ENCODE results near the gene GARNL3.
A peak's percentile ranks its signal among the peaks of the same experiment; 100 is the strongest.

The GARNL3 gene

DNA sequence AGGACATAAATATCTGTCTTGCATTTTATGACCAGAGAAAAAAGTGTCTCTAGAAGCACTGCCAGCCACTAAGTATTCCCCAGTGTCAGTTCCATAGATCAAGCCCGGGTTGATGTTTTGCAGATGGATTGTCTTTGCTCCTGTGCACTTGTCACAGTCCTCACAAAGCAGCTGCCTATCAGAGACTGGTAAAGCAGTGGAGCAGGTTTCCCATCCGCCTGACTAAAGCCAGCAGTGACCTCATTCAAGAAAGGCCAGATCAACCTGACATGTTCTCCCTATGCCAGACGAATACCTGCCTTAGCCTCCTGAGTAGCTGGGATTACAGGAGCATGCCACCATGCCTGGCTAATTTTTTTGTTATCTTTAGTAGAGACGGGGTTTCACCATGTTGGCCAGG, 26.8 kb upstream of the GARNL3 start:
- no peak for DNase-seq (ENCODE audit: low read depth)

DNA sequence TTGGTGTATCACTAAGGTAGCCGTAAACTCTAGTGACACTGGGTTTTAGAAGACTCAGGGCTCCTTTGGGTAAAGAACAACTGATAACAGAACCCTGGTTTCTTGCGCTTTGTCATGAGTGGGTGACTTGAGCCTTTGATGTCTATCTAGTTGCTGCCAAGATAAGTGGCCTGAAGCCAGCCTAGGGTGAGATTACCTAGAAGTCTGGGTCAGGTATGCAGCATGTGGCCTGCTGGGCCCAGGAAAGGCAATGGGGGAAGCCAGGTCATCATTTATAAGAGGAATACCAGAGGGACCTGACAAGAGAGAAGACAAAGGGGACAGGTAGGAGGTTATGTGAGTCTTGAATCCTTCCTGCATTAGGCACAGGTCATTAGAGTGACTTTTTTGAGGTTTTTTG, 23.2 kb upstream of the GARNL3 start:
- no peak for DNase-seq (ENCODE audit: low read depth)

DNA sequence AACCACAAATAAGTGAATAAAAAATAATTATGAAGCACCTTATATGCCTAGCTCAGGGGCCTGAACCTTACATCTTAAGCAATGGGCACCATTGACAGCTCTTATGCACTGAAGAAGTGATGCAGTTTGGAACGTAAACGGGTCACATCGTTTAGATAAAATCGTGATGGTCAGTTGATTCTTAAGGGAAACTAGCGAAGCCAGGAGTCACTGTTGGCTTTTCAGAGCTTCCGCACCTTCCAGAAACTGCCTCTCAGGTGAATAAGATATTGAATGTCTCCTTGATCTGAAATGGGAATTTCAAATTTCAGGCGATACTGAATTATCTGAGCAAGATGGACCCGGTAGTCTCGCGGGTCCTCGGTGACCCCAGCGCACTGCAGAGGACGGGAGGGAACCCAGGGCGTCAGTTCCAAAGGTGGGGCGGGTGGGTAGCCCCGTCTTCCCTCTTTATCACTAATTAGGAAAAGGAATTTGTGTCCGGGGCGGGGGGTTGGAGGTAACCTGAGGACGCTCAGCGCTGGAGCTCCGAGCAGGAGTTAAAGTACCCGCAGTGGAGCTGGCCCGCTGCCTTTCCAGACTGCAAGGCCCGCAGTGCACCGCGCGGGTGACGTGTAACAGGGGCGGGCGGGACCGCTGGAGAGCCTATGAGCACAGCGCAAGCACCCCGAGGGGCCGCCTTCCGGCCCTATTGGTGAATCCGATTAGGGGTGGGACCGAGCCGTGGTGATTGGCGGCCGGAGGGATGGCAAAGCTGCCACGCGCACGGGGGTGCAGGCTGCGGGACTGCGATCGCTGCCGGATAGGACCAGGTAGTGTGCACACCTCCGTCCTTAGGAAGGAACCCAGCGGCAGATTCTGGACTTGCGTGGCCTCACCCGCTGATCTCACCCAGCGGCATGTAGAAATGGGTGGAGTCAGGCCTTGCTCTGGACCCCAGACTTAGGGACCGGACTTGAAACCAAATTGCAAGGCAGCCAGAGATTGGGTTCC, 19.7 kb upstream of the GARNL3 start:
- peak; percentile 57 for DNase-seq (ENCODE audit: low read depth)

DNA sequence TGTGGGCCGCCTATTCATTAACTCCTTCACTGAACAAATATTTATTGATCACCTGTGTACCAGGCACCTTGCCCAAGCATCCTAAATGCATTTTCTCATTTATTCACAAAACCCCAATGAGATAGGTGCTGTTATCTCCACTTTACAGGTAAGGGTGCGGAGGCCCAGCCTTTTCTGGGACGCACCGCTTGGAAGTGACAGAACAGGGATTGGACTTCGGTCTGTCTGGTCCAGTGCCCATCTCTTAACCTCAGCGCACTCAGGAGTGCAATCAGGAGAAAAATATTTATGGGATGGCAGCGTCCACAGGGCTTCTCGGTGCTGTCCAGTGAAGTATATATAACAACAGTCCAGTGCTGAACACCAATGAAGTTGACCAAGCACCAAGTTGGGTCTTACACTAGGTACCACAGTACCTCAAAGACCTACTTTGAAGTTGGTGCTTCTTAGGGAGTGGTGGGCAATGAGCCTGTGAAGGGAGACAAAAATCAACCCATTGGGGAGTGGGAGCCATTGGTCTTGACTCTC, 18.9 kb upstream of the GARNL3 start:
- no peak for DNase-seq (ENCODE audit: low read depth)

DNA sequence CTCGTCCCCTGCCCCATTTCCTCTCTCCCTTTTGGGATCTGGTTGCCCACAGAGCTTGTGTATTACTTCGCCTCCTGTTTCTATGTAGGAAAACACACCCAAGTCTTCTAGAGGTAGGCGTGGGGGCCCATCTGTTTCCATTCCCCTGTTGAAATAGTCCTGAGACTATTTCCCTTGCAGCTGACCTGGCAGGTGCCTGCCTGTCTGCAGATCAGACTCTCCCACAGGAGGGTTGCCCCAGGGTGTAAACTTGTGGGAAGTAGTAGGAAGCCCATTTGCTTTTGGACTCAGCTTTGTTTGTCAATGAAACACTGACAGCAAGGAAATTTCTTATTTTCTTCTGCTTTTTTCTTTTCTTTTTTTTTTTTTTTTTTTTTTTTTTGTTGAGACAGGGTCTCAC, 16.3 kb upstream of the GARNL3 start:
- DNase-seq (ENCODE audit: low read depth), result no peak

DNA sequence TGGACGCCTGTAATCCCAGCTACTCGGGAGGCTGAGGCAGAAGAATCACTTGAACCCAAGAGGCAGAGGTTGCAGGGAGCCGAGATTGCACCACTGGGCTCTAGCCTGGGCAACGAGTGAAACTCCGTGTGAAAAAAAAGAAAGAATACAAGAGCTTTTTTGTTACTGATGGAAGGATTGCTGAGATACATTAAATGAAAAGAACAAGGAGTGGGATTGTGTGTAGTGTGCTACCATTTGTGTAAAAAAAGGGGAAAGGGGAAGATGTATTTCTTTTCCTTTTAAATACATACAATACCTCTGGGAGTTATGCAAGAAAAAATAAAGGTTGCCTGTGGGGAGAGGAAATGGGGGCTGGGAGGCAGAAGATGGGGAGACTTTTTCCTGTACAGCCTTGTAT, 14.7 kb upstream of the GARNL3 start:
- no peak for DNase-seq (ENCODE audit: low read depth)

DNA sequence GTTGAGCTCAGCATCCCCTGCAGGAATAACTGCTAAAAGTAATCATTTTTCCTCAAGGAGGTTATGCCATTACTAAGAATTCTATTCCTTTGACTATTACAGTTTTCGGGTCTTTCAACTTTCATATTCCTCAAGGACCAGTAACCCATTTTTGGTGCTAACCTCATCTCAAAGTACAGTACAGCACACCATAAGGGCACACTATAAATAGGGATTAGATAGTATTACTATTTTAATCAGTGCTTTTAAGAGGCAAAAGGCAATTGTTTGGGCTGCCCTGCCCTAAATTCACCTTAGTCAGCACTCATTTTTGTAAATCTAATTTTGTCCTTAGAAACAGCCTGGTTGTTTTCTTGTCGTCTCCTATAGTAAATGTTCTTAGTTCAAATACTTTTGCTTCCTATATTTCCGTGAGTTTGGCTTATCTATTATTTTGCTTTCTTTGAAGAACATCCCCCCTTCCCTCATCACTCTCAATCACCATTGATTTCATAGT, 13.6 kb upstream of the GARNL3 start:
- DNase-seq (ENCODE audit: low read depth), result no peak

DNA sequence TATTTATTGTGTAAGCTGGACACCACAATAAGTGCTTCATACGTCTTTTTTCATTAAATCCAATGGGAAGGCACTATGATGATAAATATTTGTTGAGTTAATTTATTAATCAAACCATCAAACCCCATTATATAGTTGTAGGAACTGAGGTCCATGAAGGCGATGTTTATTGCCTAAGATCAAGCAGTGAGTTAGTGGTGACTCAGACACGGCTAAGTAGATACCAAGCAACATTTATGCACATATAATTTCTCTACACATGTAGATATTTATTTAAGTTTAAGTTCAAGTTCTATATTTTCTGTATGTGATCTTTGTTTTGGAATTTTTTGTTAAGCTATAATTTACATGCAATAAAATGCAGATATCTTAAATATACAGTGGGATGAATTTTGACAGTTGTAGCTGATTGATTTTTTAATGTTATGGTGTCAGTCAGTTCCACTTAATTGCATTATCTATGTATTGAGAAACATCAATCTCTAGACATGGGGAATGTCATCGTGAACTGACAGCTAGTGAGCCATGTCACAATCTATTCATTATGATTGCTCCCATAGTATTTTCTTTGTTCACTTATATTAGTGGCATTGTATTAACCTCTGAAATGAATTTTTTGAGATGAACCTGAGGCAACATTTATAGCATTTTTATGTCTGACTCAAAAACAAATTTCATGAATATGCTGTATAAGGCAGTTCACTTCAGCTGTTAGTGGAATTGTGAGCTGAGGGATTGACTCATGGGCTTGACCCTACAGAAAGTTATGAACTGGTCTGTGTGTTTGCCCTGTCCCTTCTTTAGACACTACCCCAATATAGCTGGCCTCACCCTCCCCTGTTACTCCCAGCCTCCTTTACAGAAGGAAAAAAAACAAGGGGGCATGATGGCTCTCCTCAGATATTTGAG, 11.9 kb upstream of the GARNL3 start:
- no peak for DNase-seq (ENCODE audit: low read depth)

DNA sequence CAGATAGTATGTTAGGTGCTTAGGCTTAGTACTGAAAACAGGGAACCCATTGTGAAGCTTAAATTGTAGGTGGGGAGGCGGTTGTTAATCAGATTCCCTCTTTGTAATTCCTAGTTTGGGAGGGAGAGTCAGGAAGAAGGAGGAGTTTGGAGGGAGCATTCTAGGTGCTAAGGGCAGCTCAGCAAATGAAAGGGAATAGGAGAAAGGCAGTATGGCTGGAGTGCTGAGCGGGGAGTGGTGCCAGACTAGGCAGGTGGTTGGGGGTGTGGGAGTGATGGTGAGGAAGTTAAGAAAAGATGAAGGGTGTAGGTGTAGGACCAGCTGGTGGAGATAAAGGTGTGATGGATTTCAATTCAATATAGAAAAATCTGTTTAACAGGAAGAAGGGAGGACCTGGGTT, 11.1 kb upstream of the GARNL3 start:
- no peak for DNase-seq (ENCODE audit: low read depth)

DNA sequence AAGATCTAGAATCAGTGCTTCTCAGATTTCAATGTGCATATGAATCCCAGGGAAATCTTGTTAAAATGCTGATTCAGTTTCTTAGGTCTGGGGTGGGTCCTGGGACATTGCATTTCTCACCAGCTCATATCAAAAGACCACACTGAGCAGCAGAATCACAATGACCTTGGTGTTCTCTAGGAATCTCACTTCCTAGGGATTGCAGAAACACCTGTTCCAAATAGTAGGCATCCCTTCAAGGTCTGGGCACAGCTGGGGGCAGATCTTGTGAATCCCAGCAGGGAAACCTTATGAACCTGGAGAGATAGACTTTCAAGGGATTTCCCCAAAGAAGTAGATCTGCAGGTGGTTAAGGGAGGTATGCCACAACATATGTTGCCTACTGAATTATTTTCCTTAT, 8.9 kb upstream of the GARNL3 start:
- DNase-seq (ENCODE audit: low read depth), result no peak

DNA sequence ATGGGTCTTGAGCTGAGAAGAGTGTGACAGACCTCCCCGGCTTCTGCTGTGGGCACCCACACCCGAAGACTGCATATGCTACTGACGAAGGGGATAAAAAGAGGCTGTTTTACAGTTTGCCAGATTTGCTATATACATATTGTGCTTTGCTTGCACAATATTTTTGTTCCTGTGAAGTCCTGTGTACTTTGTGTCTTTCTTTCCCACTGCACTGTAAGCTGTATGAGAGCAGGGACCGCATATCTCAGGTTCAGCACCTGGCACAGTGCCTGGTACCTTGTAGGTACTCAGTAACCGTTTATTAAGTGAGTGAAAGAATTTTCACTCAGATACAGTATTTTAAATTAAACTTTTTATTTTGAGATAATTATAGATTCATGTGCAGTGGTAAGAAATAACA, 8.2 kb upstream of the GARNL3 start:
- no peak for DNase-seq (ENCODE audit: low read depth)

DNA sequence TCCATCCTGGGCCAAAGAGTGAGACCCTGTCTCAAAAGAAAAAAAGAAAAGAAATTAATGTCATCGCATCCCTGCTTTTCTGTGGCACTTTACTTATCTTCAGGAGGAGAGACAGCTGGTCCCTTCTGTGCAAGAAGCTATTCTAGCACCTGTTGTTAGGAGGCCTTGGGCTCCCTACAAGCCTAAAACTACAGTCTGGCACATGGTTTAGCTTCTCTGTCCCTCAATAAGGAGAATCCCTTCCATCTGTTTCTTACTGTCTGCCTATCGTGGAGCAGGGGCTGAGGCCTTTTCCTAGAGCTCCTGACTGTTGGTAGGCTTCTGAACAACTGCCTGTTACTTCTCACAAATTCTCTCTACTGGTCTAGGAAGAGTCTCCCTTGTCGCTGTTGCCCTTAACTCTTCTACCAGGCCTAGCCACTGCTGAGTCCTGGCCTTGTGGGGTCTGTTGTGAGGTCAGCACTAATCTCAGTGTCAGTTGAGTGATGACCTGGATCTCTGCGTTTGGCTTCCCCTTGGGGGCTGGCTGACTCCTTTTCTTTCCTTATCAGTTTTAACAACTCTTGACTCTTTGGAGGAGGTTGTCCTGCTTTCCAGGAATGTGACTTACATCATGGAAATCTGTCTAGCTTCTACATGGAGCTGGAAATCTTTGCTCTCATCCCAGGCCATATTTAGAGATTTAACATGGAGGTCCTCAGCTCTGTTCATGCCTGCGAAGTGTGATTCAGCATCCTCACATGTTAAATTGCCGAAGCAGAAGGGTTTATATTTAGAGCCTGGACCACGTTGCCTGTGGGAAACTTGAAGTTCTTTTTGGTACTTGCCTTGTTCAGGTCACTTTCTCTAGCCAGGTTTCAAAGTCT, 5.7 kb upstream of the GARNL3 start:
- DNase-seq (ENCODE audit: low read depth), result no peak

DNA sequence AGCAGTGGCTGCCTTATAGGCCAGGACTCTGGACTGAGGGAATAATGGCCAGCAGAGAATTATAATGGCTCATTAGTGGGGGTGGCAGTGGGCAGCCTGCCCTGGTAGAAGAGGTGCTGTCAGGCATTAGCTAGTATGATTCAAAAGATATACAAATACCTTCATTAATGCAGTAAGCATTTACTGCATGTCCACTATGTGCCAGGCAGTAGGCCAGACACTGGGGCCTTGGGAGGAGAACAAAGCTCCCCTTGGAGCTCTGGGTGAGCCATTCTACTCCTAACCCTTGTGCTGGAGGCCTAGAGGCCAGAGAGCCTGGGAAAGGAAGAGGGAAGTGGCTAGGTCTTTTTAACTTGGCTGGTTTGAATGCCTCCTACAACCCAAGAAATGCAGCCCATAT, 2.0 kb upstream of the GARNL3 start:
- no peak for DNase-seq (ENCODE audit: low read depth)

DNA sequence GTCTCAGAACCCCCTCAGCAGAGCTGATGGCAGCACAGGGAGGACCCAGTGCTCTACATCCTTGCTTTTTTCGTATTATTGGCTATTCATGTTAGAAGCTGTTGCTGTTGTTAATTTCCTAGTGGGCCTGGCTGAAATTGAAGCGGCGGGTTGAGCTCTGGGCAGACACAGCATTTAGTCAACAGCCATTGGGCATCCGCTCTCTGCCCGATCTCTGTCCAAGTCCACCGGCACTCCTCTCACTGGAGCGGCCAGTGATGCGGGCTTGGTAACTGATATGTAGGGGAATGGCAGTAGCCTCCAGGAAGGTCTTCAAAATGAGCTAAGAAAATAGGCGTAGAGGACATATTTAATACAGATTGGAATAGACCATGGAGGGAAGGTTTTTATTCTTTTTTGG, 1.3 kb upstream of the GARNL3 start:
- DNase-seq (ENCODE audit: low read depth), result no peak

DNA sequence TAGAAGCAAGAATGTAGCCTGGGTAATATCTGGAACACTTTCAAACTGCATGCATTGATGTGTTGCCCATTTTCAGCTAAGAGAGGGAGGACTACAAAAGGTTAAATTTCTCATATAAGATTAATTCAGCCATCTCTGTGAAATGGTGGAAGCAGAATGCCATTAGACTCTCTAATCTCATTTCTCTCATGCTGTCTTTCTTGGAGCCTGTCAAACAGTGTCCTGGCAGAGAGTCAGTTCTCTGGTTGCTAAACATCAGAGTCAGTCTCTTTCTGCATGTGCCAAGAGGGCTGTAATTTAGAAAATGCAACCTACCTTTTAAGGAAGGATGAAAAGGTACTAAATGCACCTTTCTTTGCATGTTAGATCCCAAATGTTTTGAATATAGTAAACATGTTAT, 910 bp upstream of the GARNL3 start:
- DNase-seq (ENCODE audit: low read depth), result no peak

DNA sequence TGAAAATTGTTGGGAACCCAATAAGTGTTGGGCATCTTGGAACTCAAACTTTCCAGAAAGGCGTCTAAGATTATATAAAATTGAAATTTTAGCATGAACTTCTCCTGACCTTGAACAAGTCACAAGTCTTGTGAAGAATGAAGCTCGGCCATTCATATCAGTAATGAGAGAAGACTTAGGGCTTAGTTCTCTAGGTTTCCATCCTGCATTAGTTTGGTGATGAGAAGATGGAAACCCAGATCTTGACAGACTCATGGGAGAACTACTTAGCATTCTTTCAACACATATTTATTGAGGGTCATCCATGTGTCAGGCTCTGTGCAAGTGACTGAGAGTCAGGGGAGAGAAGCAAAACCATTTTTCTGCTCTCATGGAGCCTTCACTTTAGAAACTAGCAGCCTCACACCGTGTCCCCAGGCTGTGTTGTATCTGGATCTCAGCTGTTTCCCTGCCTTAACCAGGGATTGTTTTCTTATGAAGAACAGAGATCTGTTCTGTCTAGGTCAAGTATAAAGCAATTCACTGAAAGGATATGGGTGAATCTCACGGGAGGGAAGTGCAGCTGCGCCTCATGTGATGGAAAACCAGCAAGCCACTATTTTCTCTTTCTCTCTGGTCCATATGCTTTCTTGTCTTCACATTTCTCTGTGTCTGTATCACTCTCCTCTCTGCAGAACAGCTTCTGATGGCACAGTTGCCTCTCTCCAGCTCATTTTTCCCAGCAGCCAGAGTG, 3.4 kb downstream of the GARNL3 start:
- no peak for DNase-seq (ENCODE audit: low read depth)

DNA sequence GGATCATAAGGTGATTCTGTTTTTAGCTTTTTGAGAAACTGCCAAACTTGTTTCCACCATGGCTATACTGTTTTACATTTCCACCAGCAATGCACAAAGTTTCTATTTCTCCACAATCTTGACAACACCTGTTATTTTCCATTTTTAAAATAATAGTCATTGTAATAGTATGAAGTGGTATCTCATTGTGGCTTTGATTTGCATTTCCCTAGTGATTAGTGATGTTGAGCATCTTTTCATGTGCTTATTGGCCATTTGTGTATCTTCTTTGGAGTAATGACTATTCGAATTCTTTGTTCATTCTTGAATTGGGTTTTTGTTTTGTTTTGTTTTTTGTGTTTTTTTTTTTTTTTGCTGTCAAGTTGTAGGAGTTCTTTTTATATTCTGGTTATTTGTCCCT, 4.9 kb downstream of the GARNL3 start:
- no peak for DNase-seq (ENCODE audit: low read depth)

DNA sequence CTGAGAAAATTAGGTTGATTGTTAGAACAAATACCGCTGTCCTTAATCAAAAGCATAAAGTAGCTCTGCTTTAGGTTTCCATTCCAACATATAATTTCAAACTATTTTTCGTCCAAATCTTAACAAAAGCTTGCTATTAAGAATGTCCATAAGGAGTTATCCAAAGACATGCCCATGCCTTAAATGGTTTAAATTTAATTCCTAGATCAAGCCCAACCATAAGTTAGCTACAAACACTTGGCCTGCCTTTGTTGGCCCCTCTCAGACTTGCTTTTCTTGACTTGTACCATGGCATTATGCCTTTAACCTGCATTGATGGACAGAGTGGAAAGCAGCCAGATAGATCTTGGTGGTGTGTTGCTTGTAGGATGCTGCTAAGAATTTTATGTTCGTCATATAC, 8.8 kb downstream of the GARNL3 start:
- no peak for DNase-seq (ENCODE audit: low read depth)

DNA sequence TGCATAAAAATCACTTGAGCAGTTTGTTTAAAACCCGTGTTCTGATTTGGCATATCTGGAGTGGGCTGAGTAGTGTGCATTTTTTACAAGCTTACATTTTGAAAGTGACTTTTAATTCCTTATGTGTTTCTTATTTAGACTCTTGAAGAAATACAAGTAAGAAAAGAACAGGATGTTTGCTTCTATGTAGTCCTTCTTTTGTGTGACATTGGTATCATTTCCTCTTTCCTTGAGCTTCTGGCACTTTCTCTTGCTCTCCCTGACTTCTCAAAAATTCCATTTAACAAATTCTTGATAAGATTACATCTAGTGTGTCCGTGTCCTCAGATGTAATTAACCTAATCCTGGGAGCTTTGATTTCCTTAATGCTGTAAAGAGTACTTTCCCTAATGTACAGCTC, 12.5 kb downstream of the GARNL3 start:
- no peak for DNase-seq (ENCODE audit: low read depth)

DNA sequence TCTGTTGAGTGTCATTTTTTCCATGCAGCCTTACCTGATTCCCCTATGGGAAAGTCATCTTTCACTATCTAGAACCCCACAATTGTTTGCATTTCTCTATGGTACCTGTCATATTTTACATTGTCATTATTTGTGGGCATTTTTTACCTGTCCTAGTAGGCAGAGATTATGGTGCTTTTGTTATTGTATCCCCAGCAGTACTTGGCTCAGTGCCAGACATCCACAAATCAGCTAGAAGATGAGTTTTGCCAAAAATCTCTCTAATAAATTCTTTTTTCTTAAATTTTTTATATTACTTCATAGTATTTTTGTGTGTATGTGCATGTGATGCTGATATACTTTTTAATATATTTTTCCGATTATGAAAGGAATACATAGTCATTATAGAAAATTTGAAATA, 13.2 kb downstream of the GARNL3 start:
- DNase-seq (ENCODE audit: low read depth), result no peak

DNA sequence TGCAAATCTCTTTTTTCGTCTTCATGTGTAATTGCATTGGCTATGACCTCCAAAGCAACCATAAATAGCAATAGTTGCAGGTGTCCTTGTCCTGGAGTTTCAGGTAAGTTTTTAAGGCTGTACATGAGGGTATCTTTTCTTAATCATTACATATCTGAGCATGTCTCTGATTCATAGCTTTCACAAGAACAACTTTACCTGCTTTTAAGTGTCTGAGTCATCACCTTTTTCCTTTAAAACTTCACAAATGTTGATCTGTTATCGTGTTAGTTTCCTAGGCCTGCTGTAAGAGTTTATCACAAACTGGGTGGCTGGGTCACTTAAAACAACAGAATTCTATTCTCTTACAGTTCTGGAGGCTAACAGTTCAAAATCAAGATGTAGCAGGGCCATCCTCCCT, 13.8 kb downstream of the GARNL3 start:
- no peak for DNase-seq (ENCODE audit: low read depth)
